Skin of body (tissue), 2 donors: ENCODE data around the gene RBBP8. TPM values are rescaled to one million over a fixed set of nuclear protein-coding genes. Genes with fewer than 3 reads are reported as not detected.

Experiments
- DNase-seq: peaks from one replicate; lab custom pipeline; 2025; lab: John Stamatoyannopoulos, UW
- total RNA-seq: library from RNA; depleted of rRNA; stranded (reverse); fragments of >200 nt; gene quantifications from one replicate; pipeline ENCODE4 v1.2.3, GENCODE V29; 2014

The RBBP8 gene
- total RNA-seq, 1 donor from 2014 or later, result 61.2 TPM

DNA sequence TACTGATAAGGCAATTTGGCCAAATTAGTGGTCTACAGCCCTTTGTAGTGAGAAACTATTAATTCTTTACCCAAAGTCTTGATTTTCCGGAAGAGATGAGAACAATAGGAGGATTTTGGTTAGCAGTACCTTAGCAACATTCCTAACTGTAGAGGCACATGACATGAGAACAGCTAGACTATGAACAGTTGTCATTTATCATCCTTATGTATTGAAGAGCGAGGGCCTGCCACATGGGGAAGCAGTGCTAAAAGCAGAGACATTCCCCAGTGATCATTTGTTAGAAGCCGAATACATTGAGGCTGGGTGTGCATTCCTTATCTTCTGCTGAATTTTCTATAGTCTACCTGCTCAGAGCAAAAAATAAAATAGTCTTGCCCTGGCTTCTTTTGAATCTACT is 65.2 kb downstream of the RBBP8 start:
- no peak for DNase-seq

DNA sequence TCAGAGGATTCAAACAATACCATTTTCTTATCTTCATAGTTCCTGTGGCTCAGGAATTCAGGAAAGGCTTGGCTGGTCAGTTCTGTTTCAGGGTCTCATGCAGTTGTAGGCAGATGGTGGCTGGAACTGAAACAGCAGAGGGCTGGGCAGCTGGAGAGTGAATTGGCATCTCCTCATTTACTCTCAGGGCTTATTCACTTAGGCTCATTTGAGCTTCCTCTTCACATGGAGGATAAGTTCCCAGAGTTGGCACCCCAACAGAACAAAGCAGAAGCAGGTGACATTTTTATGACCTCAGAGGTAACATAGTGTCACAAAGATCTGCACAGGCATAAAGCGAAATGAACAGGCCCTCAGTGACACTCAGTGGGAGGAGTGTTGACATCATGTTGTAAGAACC is 66.1 kb downstream of the RBBP8 start:
- DNase-seq, result no peak

DNA sequence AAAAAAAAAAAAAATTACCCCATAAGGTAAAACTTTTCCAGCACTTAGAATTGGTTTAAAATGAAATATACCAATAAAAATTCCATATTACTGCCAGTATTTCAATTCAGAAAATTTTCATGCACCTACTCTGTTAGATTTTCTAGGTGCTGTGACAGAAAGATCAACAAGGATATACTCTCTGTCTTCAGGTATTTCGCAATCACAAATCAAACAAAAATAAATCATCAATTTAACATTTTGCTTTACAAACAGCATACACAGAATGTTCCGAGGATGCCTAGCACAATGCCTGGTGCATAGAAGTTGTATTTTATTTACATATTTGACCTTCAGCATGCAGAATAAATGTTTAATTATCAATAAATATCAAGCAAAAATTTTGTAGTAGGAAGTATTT is 66.5 kb downstream of the RBBP8 start:
- no peak for DNase-seq

DNA sequence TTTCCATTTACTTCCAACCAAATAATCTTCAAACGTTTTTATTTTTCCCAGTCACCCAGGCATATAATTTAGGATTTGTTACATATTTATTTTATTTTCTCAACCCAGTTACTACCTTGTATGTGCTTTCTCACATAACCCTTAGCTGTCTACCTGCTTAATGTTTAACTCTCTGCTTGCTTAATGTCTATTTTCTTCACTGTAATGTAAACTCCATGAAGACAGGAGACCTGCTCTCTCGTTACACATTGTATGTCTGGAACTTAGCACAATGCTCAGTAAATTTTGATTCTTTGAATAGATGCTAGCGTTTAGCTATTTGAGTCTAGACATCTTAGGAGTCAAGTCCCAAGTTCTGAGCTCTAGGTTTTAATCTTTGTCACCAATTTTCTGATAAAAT is 70.2 kb downstream of the RBBP8 start:
- no peak for DNase-seq

DNA sequence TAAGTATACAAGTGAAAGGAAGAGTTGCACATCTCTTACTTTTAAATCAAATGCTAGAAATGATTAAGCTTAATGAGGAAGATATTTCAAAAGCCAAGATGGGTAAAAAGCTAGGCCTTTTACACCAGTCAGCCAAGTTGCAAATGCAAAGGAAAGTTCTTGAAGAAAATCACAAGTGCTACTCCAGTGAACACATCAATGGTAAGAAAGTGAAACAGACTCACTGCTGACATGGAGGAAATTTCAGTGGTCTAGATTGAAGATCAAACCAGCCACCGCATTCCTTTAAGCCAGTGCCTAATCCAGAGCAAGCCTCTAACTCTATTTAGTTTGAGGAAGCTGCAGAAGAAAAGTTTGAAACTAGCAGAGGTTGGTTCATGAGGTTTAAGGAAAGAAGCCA is 79.1 kb downstream of the RBBP8 start:
- DNase-seq, result no peak

DNA sequence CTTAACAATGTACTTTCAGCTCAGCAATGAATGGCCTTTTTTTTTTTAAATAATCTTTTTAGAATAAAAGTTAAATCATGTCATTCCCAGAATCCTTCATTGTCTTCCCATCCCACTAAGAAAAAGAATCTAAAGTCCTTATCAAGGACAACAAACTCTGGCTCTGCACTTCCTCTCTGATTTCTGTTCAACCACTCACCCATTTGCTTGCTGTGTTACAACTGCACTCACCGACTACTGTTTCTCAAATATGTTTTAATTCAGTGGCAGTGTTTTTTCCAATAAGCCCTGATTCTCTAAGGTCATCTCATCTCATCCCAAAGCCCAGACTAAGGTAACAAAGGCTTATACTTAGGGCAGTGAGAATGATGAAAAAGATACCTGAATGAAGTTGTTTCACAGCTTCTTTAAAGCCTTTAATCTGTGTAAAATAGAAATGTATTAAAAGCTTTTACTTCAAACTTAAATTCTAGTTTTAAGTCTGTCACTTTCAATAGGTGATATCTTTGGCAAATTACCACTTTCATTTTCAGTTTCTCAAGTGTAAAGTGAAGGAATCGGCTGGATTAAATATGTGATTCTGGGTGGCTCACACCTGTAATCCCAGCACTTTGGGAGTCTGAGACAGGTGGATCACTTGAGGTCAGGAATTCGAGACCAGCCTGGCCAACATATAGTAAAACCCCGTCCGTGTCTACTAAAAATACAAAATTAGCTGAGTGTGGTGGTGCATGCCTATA is 87.6 kb downstream of the RBBP8 start:
- no peak for DNase-seq

DNA sequence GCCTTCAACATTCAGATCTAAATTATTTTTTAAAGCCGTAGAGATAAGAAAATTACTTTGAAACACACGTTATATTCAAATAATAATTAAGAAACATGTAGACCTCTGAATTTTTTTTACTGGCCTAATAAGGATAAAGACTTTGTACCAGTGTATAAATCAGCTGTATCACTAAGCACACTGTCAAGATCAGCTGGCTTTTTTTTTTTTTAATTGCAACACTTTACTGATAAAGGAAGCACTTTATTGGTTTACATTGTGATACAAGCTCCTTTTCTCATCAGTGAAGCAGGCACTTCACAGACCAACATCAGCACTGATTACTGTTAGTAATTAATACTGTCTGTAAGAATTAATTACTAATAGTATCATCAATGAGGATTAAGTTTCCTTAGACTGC is 88.5 kb downstream of the RBBP8 start:
- no peak for DNase-seq

DNA sequence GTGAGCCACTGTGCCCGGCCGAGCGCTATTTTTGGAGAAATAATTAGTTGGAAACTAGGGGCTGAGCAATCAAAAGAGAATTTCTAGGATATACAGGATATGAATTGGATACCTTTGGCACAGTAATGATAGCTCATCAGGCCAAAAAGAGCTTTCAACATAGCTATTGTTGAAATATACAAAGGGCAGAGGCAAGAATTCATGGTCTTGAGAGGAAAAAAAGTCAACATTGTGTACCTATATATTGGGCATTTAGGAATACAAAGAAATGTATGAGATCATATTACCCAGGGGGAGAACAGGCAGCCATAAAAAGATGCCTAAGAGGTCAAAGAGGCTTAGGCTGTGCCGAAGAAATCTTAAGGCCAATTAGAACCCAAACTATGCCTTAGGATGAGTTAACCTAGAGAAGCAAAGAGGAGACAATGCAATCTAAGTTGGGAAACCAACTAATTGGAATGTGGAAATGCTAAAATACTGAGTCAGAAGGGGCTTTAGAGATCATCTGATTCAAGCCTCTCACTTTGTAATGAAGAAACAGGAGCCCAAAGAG is 99.0 kb downstream of the RBBP8 start:
- no peak for DNase-seq

DNA sequence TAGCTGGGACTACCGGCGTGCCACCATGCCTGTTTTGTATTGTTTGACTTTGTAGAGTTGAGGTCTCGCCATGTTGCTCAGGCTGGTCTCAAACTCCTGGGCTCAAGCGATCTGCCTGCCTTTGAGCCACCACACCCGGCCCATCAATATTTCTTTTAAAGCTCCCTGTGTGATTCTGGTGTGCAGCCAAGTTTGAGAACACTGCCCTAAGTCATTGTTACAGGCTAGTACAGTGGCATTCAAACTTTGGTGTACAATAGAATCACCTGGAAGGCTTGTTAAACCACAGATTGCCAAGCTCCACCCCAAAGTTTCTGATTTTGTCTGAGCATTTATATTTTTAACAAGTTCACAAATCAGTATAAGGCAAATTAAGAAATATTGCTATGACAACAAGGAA is 99.9 kb downstream of the RBBP8 start:
- no peak for DNase-seq

DNA sequence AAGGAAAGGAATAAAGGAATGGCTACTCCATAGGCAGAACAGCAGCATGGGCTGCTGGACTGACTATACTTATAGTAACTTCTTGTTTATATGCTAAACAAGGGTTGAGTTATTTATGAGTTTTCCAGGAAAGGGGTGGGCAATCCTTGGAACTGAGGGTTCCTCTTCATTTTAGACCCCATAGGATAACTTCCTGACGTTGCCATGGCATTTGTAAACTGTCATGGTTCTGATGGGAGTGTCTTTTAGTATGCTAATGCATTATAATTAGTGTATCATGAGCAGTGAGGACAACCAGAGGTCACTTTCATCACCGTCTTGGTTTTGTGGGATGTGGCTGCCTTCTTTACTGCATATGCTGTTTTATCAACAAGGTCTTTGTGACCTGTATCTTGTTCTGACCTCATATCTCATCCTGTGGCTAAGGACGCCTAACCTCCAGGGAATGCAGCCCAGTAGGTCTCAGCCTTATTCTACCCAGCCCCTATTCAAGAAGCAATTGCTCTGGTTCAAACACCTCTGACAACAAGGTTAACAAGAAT is 103.6 kb downstream of the RBBP8 start:
- DNase-seq, result no peak

DNA sequence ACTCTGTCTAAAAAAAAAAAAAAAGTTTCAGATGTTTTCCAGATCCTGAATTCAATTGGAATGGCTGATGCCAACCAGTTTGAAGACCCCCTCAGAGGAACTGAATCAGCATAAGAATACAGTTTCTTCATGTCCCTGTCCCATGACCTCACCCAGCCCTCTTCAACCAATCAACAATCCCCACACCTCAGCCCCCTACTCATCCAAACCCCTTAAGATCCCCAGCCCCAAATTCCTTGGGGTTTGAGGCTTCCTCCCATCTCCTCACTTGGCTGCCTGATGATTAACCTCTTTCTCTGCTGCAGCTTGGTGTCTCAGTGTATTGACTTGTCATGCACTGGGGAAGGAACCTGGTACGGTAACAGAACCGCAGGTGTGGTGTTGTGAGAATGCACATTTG is 104.5 kb downstream of the RBBP8 start:
- no peak for DNase-seq

DNA sequence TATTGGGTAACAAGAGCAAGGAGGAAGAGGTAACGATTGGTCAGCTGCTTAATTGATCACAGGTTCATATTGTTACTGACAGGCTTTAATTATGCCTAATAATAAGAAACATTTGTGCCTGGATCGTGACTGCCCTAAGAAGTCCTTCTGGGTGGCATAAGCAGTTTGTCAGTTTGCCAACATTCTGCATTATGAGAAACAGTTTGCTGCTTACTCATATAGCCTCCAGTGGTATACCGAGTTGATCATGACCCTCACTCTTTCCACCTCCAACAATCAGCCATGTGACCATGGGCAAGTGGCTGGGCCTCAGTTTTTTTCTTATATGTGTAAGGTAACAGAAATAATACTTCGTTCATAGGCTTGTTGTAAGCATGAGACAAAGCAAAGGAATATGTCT is 105.6 kb downstream of the RBBP8 start:
- peak; percentile 46 for DNase-seq

DNA sequence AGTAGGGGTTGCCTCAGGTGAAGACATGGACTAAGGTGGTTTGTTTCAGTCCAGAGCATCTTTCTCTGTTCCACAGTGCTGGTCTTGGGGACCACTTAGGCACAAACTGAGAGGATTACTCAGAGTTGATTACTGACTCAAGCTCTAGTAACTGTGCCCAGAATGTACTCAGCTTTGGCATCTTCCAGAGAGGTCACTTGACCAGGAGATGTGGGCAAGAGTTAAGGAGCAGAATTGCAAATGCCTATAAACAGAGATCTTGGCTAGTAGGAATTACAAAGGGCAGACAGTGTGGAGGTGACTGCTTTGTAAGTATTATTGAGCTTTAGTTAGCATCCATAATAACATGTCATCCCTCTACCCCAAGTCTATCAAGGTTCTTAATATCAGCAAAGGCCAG is 109.0 kb downstream of the RBBP8 start:
- DNase-seq, result no peak

DNA sequence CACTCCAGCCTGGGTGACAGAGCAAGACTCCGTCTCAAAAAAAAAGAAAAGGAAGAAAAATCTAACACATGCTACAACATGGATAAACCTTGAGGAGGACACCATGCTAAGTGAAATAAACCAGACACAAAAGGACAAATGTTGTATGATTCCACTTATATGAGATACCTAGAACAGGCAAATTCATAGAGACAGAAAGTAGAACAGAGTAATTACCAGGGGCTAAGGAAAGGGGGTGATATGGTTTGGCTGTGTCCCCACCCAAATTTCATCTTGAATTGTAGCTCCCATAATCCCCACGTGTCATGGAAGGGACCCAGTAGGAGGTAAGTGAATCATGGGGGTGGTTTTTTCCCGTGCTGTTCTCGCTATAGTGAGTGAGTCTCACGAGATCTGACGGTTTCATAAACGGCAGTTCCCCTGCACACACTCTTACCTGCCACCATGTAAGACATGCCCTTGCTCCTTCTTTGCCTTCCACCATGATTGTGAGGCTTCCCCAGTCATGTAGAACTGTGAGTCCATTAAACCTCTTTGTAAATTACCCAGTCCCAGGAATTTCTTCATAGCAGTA is 110.8 kb downstream of the RBBP8 start:
- DNase-seq, result no peak

DNA sequence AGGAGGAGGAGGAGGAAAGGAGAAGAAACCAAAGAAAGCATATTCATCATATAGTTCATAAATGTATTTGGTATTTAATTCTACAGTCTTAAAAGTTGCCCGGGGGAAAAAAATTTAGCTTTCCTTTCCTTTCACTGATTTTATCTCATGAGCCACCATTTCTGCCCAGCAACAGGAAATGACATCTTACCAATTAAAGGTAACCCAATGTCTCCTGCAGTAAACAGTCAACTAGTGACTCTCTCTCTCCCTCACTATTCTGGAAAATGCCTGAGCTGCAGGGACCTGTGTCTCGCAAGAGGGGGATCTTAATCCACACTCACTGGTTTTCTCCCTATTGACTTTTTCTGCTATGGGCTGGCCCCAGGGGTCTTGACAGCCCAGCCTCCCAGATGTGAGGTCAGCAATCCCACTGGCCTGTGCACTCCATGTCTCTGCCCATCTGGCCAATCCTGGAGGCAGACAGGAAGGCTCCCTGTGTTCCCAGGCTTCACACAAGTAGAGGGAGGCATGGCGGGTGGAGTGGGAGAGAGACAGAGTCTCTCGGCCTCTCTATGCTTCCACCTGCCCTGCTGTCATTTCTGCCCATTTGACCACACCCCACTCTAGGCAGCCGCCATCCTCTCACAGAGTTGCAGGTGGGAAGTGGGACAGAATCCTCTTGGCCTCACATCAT is 116.7 kb downstream of the RBBP8 start:
- DNase-seq, result no peak

DNA sequence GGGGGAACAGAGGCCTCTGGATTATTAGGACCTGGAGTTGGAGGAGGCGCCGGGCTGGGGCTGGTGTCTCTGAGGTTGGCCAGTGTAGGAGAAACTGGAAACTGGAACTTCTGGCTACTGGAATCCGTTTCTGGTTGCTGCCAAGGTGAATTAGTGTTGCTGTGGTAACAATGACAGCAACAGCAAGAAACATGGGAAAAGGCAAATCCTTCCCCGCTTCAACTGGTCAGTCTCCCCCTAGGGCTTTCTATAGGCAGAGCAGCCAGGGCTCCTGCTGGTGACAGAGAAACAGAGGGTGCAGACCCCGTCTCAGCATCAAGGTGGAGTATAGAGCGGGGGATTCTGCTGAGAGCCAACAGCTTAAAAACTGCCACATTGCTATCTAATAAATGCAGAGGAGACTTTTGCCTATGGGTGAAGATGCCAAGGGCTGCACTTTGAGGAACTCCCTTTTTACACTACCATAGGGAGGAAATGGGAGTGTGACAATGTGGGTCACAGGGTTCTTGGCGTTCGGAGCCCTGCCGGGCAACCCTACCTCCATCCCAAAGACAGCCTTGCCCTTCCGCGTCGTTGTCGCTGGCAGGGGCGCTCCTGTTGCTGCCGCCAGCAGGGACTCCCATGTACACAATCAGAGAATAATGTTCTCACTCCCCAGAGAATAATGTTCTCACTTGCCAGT is 120.8 kb downstream of the RBBP8 start:
- DNase-seq, result no peak

DNA sequence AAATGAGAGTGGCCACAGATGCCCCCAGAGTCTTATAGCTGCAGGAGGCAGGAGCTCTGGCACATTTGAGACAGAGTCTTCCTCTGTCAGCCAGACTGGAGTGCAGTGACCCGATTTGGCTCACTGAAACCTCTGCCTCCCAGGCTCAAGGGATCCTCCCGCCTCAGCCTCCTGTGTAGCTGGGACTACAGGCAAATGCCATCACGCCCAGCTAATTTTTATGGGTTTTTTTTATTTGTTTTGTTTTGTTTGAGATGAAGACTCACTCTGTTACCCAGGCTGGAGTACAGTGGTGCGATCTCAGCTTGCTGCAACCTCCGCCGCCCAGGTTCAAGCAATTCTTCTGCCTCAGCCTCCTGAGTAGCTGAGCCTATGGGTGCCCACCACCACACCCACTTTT is 121.4 kb downstream of the RBBP8 start:
- DNase-seq, result no peak

DNA sequence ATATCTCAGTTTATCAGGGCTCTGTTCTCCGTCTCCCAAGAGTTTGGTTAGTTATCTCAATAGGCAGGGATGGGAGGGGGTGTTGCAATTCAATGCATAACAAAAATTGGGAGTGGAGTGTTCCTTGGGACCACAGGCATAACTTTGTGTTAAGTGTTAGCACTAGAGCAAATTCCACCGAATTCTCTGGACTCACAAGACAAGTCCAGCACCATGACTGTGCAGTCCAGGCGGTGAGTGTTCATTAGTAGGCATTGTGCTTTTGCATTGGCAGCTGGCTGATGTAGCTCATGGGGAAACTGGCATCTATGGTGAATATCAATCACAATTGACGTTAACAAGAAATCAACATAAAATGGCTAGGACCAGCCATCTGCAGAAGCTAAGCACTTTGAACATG is 123.2 kb downstream of the RBBP8 start:
- no peak for DNase-seq

DNA sequence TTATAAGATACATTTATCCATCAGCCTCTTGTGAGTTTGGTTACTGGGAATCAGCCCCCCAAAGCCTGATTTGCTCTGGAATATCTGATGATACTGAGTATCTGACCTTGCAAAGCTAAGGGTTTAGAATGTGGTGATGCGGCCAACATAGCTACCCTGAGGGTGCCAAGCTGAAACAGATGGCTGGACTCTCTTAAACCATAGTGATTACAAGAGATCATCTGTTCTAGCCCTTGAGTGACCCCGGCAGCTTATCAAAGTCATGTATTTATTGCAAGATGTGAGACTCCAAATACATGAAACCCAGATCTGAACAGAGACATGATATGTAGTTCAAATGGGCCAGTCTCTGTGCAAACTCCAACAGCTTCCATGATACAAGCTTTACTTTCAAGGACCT is 124.0 kb downstream of the RBBP8 start:
- DNase-seq, result no peak

DNA sequence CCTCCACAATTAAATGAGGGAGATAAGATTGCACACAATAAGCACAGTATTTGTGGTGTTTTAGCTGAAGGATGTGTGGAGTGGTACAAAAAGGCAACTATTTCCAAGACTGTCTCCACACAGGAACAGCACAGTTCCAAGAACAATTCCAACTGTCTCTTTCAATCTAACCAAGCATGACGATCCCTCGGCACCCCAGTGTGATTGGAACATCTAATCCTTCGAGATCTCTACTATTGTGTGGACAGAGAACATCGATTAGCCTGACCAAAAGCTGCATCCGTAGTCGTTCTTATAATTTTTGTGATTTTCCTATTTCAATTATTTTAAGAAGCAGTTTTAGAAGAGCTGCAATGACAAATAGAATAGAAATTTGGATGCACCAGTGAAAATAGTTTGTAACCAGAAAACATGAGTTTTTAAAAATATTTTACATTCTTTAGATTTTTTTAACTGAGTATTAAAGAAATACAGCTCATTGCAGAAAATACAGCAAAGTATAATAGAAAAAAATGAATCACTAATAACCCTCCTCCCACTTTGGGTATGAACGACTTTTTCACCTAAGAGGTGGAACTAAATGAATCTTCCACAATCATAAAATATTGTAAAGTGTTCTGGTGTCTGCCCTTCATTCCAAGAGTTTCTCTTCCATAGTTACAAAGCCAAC is 125.8 kb downstream of the RBBP8 start:
- no peak for DNase-seq
